Cardiac fibroblast (primary cell): Measurements from ENCODE around the gene CCDC178.

Experiments used
- DNase-seq, 2 donors: peaks; one replicate each; pipeline versions ENCODE4 v3.0.0 to v3.0.0-alpha.2; 2010; ENCODE audit warnings: low read depth in 2 of 2
- H3K4me3 ChIP-seq, 2 donors: replicated peaks in 1 of 2; 1 replicate in 1 of 2; 2 replicates in 1 of 2; pipeline ENCODE4 v1.5.1; 2011; ENCODE audit warnings: low read depth in 2 of 2, low read length in 2 of 2, mild to moderate bottlenecking in 2 of 2, moderate library complexity in 1 of 2
- CTCF ChIP-seq: IDR thresholded peaks from one replicate; pipeline ENCODE4 v1.5.1; 2011; ENCODE audit warnings: low read depth, mild to moderate bottlenecking, low read length, inconsistent platforms

Gene CCDC178

GRCh38 chr18:33466822-33467221 is 26.3 kb upstream of the CCDC178 start:
- no peak for DNase-seq
- H3K4me3 ChIP-seq, result no peak overlapping the region
- no peak for TF ChIP-seq CTCF

- H3K4me3 ChIP-seq, result no peak overlapping the region
- no peak for TF ChIP-seq CTCF
- no peak for DNase-seq
Observed at GRCh38 chr18:33460681-33461080, 20.2 kb upstream of the CCDC178 start.

- DNase-seq, result no peak
- TF ChIP-seq CTCF, result no peak
- no peak overlapping the region for H3K4me3 ChIP-seq
Observed at GRCh38 chr18:33459612-33460011, 19.1 kb upstream of the CCDC178 start.

GRCh38 chr18:33446604-33447003 is 6.1 kb upstream of the CCDC178 start:
- DNase-seq, result no peak
- no peak overlapping the region for H3K4me3 ChIP-seq
- no peak for TF ChIP-seq CTCF

- DNase-seq, result no peak
- TF ChIP-seq CTCF, result no peak
- H3K4me3 ChIP-seq, result no peak overlapping the region
Observed at GRCh38 chr18:33444709-33445108, 4.2 kb upstream of the CCDC178 start.

GRCh38 chr18:33432857-33433256 is 7.7 kb downstream of the CCDC178 start:
- no peak overlapping the region for H3K4me3 ChIP-seq
- TF ChIP-seq CTCF, result no peak
- DNase-seq, result no peak

- no peak for TF ChIP-seq CTCF
- no peak for DNase-seq
- H3K4me3 ChIP-seq, result no peak overlapping the region
Observed at GRCh38 chr18:33427549-33427948, 13.0 kb downstream of the CCDC178 start.
